ENCODE results near the gene MKKS.
"Not testable (repeated sequence)": the region's sequence is repeated elsewhere in the genome, so short reads cannot be mapped to it uniquely, and the experiment has no call there.

Gene MKKS

DNA sequence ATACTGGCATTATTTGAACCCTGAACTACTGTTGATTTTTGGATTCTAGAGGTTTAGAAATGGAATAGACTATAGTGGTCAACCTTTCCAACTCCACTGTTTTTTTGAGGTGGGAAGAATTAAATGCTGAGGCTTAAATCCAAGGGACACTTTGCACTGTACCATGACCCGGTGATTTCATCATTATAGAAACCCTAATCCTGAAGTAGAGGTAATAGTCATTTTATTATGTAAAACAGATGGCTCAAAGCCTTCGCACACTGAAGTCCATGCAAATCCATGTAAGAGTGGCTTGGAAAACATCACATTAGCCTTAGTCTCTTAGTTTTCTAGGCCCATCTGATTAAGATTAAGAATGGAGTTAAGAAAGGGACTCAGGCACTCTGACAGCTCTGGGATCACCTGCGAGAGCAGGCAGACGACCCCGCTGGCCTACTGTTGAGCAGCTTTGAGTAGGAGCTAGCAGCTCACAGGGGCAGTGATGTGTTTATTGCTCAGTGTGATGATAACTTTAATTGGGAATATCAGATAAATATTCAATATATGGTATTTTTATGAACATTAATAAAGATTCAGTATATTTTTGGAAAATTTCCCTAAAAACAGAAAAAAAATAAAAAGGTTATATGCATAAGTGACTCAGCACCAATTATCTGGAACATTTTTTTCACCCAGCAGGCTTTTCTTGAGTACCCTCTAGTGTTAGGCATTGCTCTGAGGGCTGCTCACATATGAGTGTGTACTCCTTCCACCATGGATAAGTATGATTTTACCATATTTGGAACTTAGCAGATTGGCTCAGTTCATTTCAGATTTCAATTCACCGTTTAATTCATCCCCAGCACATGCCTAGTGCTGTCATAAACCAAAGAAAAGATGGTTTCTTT is 14.5 kb upstream of the MKKS start:
- no peak for DNase-seq (ENCODE audit: low spot score)

DNA sequence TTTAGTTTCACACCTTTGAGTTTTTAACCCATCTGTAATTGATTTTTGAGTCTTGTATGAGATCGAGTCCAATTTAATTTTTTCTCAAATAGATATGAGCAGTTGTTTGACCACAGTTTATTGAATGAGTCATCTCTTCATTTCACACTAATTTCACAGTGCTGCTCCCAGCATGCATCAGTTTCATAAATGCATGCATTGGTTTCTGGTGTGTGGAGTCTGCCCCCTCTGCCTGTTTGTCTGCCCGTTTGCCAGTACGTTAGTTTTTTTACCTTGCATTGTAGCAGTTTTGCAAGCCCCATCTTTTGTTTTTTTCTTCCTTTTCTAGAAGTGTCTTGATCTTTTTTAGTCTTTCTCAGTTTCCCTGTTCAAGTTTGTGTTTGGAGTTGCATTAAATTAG is 13.0 kb upstream of the MKKS start:
- DNase-seq (ENCODE audit: low spot score), result peak; percentile 49

DNA sequence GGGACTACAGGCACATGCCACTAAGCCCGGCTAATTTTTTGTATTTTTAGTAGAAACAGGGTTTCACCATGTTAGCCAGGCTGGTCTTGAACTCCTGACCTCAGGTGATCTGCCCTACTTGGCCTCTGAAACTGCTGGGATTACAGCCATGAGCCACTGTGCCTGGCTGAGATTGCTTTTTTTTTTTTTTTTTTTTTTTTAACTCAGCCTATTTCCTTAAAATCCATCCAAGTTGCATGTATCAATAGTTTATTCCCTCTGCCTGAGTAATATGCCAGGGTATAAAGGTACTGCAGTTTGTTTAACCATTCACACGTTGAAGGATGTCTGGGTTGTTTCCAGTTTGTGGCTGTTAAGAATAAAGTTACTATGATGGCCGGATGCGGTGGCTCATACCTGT is 11.7 kb upstream of the MKKS start:
- no peak for DNase-seq (ENCODE audit: low spot score)

DNA sequence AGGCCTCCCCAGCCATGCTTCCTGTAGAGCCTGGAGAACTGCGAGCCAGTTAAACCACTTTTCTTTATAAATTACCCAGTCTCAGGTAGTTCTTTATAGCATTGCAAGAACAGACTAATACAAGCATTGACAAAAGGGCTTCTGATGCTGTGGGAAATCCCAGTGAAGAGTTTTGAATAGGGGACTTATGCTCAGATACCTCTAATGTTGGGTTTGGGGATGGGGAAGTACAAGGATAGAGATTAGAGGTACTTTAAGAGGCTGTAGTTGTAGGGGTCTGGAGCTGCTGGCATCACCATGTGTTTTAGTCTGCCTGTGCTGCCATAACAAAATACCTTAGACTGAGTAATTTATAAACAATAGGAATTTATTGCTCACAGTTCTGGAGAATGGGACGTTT is 9.9 kb upstream of the MKKS start:
- no peak for DNase-seq (ENCODE audit: low spot score)

DNA sequence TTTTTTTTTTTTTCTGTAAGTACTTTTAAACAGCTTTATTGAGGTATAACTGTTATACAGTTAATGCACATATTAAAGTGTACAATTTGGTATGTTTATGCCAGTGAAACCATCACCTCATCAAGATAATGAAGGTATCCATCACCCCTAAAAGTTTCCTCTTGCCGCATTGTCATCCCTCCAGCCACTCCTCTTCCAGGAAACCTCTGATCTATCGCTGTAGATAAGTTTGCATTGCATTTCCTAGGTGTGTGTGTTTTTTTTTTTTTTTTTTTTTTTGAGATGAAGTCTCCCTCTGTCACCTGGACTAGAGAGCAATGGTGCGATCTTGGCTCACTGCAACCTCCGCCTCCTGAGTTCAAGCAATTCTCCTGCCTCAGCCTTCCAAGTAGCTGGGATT is 4.2 kb upstream of the MKKS start:
- DNase-seq (ENCODE audit: low spot score), result no peak

DNA sequence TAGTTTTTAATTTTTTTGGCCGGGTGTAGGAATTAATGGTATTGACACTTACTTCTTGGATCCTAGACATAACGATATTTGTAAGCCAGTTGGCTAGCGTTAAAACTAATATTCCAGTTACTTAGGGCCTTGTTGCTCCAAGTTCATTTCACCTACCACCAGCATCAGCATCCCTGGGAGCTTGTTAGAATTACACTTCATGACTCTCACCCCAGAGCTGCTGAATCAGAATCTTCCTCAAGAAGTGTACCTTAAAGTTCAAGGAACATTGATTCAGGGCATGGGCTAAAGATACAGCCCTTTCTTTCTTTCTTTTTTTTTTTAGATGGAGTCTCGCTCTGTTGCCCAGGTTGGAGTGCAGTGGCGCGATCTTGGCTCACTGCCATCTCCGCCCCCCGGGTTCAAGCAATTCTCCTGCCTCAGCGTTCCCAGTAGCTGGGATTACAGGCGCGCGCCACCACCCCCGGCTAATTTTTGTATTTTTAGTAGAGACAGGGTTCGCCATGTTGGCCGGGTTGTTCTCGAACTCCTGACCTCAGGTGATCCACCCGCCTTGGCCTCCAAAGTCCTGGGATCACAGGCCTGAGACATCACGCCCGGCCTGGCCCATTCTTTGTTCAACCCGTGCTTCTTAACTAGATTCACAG is 2.2 kb upstream of the MKKS start:
- no peak for DNase-seq (ENCODE audit: low spot score)

DNA sequence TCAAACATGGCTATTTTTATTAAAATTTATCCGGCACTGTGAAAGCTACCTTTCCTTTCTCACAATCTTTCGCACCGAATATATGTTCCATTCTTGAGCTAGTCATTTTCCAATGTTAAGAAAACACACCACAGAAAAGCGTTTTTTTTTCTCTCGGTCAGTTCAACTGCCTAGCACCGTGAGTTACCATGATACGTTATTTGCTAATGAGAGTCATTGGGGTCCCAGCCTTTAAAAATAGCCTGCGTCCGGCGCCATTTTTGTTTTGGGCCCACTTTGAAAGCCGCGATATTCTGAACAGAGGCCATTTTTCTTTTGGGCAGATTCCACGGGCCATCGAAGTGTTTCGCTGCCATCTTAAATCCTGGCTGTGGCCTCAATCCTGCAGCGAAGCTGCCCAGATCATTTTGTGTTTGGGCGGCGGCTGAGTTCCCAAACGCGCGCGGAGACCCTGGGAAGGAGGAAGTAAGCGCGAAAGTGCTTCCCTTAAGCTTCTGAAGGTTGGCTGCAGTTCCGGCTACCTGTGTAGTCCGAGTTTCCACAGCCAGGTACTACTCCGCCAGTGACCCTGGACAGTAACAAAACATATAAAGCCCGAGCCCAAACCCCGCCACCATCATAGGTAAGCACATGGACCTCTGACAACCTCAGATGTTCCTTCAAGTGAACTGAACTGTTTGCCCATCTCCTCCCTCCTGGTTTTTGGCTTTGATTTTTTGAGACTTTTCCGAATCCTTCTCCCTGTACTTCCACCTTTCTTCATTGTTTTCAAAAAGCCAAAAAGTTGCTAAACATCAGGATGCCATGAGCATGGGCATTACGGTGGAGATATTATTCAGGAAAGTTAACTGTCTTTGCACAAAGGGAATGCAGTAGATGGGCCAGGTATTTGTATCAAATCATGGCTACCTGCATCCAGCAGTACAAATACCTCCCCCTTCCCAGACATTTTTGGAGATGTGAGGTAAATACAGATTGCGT is 1.1 kb upstream of the MKKS start, which contains the start of gene SLX4IP:
SLX4IP (plus strand) TSS at position 474 of the 981 bp plus-strand sequence. CDS start 22,900 bp downstream, outside the sequence.
- DNase-seq (ENCODE audit: low spot score), result peak; percentile 81

DNA sequence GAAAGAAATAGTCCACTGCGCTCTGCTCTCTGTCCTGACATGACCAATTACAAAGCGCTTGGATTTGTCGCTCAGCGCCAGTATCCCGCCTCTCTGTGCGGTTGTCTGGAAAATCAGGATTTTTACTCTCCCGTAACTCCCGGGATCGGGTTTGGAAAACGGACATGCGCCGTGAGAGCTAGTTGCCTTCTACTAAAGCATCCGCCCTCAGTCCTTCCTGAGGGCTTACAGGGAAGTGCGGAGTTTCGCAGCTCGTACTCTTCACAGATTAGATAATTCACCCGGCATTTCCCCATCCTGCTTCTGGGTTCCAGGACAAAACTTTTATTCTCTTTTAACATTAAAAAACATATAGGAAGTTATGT is 427 bp upstream of the MKKS start:
- DNase-seq (ENCODE audit: low spot score), result peak; percentile 93

DNA sequence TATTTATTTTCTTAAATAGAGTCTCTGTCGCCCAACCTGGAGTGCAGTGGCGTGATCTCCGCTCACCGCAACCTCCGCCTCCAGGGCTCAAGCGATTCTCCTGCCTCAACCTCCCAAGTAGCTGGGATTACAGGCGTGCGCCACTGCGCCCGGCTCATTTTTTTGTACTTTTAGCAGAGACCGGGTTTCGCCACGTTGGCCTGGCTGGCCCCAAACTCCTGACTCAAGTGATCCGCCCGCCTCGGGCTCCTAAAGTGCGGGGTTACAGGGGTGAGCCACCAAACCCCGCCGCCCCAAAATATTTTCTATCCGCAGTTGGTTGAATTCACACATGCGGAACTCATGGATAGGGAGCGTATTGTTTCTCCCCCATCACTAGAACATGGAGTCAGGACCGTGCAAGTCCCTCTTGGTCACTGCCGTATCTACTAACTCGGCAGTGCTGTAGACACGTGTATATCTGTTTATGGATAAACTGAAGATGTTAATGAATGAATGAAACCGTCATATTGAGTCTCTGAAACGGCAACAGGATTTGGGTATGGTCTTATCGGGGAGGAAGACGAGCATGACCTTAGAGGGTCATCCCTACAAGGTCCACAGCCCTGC is 904 bp downstream of the MKKS start:
- no peak for DNase-seq (ENCODE audit: low spot score)

DNA sequence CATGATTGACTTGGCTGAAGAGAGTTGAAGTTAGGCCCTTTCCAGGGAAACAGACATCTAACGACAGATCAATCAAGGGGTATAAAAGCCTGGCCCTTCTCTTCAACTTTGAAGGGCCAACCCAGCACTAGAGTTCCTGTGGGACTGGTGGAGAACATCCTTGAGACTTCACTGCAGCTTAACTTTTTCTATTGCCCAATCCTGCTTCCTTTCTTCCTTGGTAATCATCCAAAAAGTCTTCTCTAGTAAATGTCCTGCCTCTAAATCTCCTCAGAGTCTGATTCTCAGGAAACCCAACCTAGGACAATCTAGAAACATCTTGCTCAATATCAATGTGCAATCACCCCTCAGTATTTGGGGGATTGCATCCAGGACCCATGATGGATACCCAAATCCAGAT is 1.9 kb downstream of the MKKS start:
- no peak for DNase-seq (ENCODE audit: low spot score)

DNA sequence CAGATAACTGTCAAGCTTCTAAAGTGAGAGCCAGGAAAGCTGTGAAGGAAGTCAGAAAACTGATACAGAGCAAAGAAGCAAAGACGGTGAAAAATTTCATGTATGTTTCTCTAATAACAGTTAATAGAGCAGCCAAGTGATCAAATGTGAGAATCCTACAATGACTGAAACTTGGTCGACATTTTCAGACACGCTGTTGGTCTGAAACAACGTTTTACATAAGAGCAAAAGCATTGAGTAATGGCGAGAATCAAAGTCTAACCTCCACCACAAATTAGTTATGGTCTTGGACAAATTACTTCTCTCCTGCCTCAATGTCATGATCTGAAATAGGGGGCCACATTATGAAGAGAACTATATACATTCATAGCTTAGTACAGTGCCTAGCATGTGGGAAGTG is 3.3 kb downstream of the MKKS start:
- no peak for DNase-seq (ENCODE audit: low spot score)

DNA sequence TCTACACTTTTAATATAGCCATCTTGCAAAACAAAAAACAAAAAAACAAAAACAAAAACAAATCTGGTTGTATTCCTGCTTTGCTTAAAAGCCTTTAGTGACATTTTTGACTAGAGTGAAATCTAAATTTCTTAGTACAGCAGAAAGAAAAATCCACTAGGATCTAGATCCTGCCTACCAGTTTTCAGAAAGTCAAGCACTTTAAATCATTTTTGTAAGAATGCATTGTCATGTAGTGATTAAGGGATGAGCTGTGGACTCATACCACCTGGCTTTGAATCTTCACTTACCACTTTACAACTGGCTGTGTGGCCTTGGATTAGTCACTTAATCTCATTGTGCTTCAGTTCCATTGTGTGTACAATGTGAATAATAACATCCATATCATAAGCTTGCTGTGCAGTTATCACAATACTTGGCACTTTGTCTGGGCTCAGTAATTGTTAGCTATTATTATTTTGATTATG is 4.0 kb downstream of the MKKS start:
- no peak for DNase-seq (ENCODE audit: low spot score)

DNA sequence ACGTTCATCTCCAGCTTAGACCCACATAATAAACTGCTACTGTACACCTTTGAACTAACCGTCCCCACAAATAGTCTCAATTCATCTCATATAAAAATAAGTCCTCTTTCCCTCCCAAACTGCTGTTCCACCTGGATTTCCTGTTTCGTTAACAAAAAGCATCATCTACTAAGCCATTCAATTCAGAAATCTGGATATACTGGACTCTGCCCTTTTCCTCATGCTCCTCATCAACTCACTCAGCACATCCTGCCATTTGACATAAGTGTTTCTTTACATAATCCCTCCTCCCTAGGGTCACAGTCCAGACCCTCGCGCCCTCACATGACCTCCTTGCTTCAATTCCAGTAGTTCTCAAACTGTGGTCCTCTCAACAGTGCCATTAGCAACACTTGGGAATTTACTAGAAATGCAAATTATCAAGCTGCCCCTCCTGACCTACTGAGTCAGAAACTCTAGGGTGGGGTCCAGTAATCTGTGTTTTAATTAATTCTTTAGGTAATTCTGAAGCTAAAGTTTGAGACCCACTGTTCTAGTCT is 4.5 kb downstream of the MKKS start:
- no peak for DNase-seq (ENCODE audit: low spot score)

DNA sequence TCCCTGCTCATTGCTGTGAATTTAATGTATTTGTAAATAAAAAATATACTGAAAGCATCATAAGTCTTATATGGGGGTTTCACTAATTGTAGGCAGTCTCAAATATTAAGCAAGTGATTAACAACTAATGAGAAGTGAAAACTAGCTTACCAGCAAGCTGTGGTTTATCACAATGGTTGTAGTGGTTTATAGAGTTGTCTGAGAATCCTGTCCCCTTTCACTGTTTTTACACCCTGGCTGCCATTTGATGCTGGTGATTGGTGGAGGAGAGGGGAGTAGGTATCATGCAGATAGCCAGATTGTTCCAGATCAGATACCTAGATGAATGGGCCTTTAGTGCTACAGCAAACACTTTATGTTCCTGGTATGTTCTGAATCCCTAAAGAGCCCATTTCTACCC is 6.0 kb downstream of the MKKS start:
- no peak for DNase-seq (ENCODE audit: low spot score)

DNA sequence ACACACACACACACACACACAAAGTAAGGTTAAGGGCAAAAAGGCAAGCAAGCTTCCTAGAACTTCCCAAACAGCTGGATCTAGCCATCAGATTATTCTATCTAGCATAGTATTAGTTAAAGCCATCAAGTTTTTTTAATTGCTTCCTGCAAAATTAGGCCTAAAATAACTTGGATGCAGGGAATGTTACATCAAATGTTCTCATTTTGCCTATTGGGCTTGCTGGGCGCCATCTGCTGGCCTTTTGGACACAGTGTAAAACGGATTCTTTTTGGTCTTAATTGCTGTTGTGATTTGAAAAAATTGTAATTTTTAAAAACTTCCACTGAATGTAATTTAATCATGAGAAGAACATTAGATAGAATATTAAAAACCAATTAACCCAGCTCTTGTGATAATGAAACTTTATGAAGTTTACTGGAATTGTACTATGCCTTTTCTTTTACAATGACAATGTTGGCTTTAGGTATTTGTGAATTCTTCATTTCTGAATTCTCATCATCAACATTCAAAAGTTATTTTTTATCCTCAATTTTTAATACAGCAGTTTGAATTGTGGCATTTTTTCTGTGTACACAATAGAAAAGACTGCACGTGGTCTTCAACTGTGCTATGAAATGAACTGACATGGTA is 6.8 kb downstream of the MKKS start:
- DNase-seq (ENCODE audit: low spot score), result peak; percentile 58

DNA sequence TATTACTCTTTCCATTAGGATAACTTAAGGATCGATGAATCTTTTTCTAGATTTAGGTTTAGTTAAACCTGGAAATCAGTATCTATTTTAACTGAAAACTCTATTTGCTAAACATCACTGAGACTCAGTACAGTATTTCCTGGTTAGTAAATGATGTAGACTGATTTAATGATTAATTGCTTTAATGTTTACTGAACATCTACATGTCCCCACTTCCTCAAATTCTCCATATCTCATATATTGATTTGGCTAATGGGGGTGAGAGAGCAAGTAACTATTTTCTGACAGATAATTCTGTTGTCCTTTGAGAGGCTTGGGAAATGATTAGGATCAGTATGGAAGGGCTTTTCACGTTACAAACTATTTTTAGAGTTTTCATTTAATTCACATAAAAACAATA is 10.3 kb downstream of the MKKS start:
- no peak for DNase-seq (ENCODE audit: low spot score)

DNA sequence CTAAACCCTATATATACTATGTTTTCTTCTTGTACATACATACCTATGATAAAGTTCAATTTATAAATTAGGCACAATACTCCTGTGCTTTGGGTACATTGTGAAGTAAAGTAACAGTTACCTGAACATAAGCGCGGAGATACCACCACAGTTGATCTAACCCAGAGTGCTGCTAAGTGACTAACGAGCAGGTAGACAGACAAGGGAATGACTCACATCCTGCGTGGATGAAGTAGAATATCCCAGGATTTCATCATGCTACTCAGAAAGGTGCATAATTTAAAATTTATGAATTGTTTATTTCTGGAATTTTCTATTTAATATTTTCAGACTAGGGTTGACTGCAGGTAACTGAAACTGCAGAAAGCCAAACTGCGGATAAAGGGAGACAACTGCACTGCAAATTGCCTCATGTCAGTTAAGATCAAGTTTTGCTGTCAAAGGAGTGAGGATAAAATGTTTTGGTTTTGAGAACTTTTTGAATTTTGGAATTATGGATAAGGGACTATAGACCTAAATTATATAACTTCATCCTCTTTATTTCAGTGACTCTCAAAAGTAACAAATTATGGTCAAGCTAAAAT is 14.4 kb downstream of the MKKS start:
- DNase-seq (ENCODE audit: low spot score), result no peak

DNA sequence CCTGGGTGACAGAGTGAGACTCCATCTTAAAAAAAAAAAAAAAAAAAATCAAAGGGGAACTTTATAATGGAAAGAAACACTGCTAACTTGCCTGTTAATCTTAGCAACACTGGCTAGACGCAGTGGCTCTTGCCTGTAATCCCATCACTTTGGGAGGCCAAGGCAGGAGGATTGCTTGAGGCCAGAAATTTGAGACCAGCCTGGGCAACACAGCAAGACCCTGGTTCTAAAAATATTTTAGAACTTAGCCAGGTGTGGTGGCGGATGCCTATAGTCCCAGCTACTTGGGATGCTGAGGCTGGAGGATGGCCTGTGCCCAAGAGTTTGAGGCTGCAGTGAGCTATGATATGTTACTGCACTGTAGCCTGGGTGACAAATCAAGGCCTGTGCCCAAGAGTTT is 16.8 kb downstream of the MKKS start:
- not testable (repeated sequence) for DNase-seq (ENCODE audit: low spot score)

DNA sequence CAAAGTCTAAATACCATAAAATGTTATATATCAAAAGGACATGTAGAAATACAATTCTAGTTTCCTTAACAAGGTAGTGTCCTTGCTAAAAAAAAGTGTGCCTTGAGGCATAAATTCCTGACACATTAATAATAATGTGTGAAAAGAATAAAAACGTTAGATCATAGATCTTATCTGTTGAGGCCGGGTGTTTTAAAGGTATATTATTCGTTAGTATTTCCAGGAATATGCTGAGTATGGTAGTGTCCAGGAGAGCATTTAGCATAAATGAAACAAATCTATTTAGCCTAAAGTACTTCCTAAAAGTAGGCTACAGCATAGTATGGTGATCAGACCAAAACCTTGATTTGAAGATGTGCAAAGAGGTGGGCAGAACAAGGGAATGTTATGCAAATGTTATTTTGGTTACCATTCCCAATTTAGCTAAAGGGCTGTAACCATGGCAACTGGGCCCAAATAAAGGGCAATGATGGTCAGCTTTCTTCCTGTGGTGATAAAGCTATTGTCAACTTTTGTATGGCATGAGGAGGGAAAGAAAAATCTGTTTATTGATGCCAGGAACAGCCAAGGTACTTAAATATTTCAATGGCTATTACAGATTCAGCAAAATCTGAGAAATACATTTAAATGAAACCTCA is 18.9 kb downstream of the MKKS start:
- DNase-seq (ENCODE audit: low spot score), result no peak
